Regular cardiac myocyte (primary cell): Measurements from ENCODE around the gene SCN8A. TPM values are rescaled to one million over a fixed set of nuclear protein-coding genes. Genes with fewer than 3 reads are reported as not detected.

ENCODE experiments used
- total RNA-seq: library from RNA; depleted of rRNA; stranded (reverse); fragments of >200 nt; gene quantifications from 2 replicates; pipeline ENCODE4 v1.2.3, GENCODE V29; 2014

SCN8A gene
- 3.5 and 7.6 TPM in 2 replicates for total RNA-seq

GRCh38 chr12:51591016-51591901 is at the start of gene SCN8A:
TSS of gene SCN8A (plus strand) at chr12:51591233. CDS start at chr12:51662818, 71,585 bp downstream.

GRCh38 chr12:51848326-51848727 is 257.3 kb downstream of the SCN8A start, which contains the start of gene FIGNL2:
TSS of gene FIGNL2 (minus strand) at chr12:51848718. CDS start at chr12:51822413, 26,305 bp downstream.

Other genes with a start within 250 kb of the SCN8A start
- not detected in 2 replicates for gene CELA1, start 244.6 kb upstream of the SCN8A start, total RNA-seq
- gene GALNT6, start 199.8 kb upstream of the SCN8A start, total RNA-seq, result 2.7 and 3.4 TPM in 2 replicates
- 0.56 and 1.3 TPM in 2 replicates for gene SLC4A8, start 166.4 kb upstream of the SCN8A start, total RNA-seq